GM18499 (cell line): ENCODE measurements around the gene RAB8A.

Experiments used
- ATAC-seq: cut with Tn5 transposase; IDR thresholded peaks from one replicate; pipeline ENCODE4 v1.9.1; 2021; ENCODE audit warnings: moderate number of reproducible peaks; ENCODE audit not compliant: insufficient read depth, unreplicated experiment

RAB8A gene

GRCh38 chr19:16111160-16111908 lies at the start of gene RAB8A:
Gene RAB8A, plus strand, starts transcription at chr19:16111889. Its CDS starts 13 bp downstream, at chr19:16111902.
- ATAC-seq, result peak; percentile 58

GRCh38 chr19:16061943-16062342 lies 49.7 kb upstream of the RAB8A start:
- ATAC-seq, result no peak

GRCh38 chr19:16062789-16063188 lies 48.9 kb upstream of the RAB8A start:
- no peak for ATAC-seq

GRCh38 chr19:16064209-16064889 lies 47.3 kb upstream of the RAB8A start:
- ATAC-seq, result no peak

- no peak for ATAC-seq
Measured at GRCh38 chr19:16066611-16067104, 45.0 kb upstream of the RAB8A start.

- ATAC-seq, result no peak
Measured at GRCh38 chr19:16067205-16067938, 44.3 kb upstream of the RAB8A start.

- ATAC-seq, result no peak
Measured at GRCh38 chr19:16068696-16069259, 42.9 kb upstream of the RAB8A start.

GRCh38 chr19:16069813-16070365 lies 41.8 kb upstream of the RAB8A start:
- ATAC-seq, result no peak

- no peak for ATAC-seq
Measured at GRCh38 chr19:16070366-16070990, 41.2 kb upstream of the RAB8A start.

GRCh38 chr19:16071072-16071691 lies 40.5 kb upstream of the RAB8A start:
- no peak for ATAC-seq

- no peak for ATAC-seq
Measured at GRCh38 chr19:16073481-16073880, 38.2 kb upstream of the RAB8A start.

- ATAC-seq, result no peak
Measured at GRCh38 chr19:16073988-16074387, 37.7 kb upstream of the RAB8A start.

- ATAC-seq, result no peak
Measured at GRCh38 chr19:16074488-16075365, 37.0 kb upstream of the RAB8A start.

- no peak for ATAC-seq
Measured at GRCh38 chr19:16075430-16076153, 36.1 kb upstream of the RAB8A start.

GRCh38 chr19:16076154-16076957 lies 35.3 kb upstream of the RAB8A start, which contains the start of gene TPM4:
Gene TPM4, plus strand, starts transcription at chr19:16076495. Its CDS starts 71 bp downstream, at chr19:16076566.
- no peak for ATAC-seq

- ATAC-seq, result no peak
Measured at GRCh38 chr19:16076958-16077611, 34.6 kb upstream of the RAB8A start.
